Sciatic nerve (tissue), 2 donors: ENCODE results near the gene PTAFR. TPM values are rescaled to one million over a fixed set of nuclear protein-coding genes. Genes with fewer than 3 reads are reported as not detected.

Experiments
- ATAC-seq: fragments of 200-7000 bp; cut with Tn5 transposase; one replicate; pipeline ENCODE4 v1.9.1; 2020; ENCODE audit warnings: mild to moderate bottlenecking, moderate library complexity
- DNase-seq: peaks from one replicate; pipeline ENCODE4 v3.0.0-alpha.2; 2020; ENCODE audit warnings: low spot score
- intact Hi-C: fragments of 100-400 bp; cut with DNase I; formaldehyde crosslinking; loops from one replicate; pipeline ENCODE4 v1.14.2; 2022
- total RNA-seq: library from RNA; stranded (reverse); fragmentation: NEBNext Ultra II Directional; extraction: Animal tissue kit (Norgen Biotek cat#: 25700); gene quantifications from one replicate; pipeline ENCODE4 v1.2.1, GENCODE V29; 2021
- donor health status: DM: no; HTN: no; CAD: no.
- donor health status: DM: no; HTN: no; CAD: no.

The PTAFR gene, protein sequence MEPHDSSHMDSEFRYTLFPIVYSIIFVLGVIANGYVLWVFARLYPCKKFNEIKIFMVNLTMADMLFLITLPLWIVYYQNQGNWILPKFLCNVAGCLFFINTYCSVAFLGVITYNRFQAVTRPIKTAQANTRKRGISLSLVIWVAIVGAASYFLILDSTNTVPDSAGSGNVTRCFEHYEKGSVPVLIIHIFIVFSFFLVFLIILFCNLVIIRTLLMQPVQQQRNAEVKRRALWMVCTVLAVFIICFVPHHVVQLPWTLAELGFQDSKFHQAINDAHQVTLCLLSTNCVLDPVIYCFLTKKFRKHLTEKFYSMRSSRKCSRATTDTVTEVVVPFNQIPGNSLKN
- 7.0 TPM for total RNA-seq

DNA sequence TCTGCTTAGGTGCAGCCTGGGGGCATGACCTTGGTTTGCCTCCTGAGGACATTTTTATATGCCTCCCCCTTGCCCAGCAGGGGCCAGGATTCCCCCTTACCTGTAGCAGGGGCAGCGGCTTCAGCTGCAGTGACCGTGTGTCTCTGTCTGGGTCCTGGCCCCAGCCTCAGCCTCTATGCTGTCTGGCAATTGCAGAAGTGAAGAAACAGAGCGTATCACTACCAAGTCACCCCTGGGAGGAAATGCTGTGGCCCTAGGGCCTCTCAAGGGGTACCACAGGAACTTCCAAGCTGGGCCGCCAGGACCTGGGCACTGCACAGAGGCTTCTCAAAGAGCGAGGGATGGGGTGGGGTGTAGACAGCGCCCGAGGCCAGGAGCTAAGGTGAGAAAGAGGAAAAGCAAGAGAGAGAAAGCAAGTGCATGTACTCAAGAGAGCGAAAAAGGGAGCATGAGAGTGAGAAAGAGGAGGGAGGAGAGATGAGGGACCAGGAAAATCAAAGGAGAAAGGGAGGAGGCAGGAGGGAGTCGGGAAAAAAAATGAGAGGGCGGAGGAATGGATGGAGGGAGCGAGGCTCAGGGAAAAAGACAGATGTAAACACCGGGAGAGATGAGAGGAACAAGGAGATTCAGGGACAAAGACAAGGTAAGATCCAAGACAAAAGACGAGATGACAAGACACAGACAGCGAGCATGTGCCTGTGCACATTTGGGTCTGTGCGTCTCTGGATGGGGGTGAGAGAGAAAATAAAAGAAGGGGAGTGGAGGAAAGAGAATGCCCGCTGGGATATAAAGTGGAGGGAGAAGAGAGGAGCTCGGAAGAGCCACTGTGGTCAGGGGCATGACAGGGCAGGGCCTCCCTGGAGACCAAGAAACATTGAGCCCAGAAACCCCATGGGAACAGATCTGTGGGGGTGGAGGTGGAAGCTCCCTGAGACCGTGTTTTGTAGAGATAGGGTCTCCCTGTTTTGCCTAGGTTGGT, at the start of gene PTAFR:
Gene PTAFR (minus strand): TSS at position 199 of the 979 bp plus-strand sequence. CDS start 25,669 bp downstream, outside the sequence.
- DNase-seq (no peak), ATAC-seq (peak; percentile 56)
- intact Hi-C loops: no loop called here

DNA sequence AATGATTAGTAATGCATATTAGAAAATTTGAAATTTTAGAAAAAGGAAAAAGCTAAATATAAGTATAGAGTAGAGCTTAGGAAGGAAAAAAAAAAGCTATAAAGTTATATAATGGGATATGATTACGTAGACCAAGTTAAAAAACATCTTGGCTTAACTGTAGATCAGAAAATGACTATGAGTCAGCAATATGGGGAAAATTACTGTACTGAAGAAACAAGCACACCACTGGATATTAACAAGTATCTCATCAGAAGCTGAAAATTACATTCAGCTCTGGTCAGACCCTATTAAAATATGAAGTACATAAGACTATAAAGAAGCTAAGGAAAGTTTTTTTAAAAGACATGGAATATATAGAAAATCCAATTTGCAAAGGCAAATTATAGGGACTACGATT, 36.8 kb upstream of the PTAFR start:
- no peak for ATAC-seq
- intact Hi-C loops: no loop called here

DNA sequence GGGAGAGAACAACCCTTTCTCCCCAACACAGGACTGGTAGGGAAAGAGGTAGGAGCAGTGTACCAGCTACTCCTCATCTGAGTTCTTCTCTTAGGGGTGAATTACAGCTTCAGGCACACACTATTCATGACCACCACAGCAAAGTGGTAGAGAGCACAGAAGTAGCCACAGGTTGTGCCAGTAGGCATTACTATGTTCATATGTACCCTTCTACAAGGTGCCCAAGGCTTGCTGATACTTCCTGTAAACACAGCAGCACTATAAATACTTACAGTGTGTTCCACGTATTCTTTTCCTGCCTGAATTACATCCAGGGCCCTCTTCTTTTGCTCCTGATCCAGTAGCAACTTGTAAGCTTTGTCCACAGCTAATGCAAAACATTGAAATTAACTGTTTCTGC, 33.2 kb upstream of the PTAFR start:
- intact Hi-C loops: no loop called here
- ATAC-seq: no peak
- DNase-seq: no peak

More for the DNA sequence above, 36.8 kb upstream of the PTAFR start:
- DNase-seq: no peak

DNA sequence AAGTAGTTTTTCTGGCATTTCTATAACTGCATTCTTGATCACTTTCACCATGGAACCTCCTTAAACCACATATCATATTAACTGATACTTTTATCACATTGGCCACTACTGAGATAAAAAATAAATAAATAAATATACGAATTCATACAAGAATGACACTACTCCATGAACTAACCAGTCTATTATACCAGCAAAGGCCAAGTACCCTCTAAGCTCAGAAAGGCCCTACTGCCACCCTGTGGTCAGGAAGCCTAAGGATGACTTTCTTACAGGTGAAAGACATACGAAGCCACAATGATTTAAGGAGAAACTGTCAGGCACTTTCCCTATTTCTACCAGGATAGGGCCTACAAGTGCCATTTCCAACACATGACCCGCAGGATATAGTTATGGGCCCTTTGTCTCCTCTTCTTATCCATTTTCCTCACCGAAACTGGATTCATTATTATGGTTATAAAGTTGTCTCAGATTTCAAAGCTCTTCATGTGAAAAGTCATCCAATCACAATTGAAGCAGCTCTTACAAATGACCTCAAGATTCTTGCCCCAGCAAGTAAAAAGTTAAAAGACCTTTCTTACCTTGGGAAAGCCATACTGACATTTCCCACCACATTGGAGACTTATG, 32.4 kb upstream of the PTAFR start:
- intact Hi-C loops: no loop called here
- ATAC-seq (peak; percentile 63), DNase-seq (no peak)

DNA sequence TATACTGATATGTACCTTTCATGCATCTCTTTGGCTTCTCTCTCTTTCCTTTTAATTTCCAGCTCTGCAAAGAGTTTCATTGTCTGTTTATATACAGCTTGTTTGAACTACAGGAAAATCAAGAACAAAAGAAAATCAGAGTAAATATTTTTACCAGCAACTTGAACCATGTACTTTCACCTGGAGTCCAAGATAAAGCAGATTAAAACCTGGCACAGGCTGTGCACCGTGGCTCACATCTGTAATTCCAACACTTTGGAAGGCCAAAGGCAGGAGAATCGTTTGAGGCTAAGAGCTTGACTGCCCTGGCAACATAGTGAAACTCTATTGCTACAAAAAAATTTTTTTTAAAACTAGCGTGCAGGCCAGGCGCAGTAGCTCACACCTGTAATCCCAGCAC, 28.8 kb upstream of the PTAFR start:
- intact Hi-C loops: no loop called here
- DNase-seq: no peak
- ATAC-seq: no peak

DNA sequence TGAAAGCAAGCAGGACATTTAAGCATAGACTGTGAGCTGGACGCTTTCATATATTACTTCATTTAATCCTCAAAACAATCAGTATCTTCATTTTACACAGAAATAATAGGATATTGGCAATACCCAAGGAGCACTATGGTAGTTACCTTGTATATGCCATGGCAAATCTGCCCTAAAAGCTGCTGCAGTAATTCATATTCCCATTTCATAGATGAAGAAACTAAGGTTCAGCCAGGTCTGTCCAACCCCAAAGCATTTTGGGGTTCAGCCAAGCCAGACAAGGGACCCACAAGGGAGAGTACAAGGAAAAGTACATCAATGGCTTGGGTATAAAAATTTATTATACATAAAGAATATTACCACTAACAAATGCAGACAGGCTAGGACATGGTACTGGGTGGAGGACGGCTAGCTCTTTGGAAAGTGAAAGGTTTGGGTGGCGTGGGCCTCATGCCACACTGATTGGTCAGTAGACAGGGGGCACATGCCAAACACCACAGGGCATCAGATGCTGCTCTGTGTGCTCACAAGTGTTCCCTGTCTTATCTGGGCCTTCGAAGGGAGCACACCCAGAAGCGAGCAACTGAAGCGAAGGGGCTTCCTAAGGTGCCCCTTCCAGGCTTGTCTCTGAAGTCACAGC, 23.9 kb upstream of the PTAFR start:
- ATAC-seq: no peak
- no peak for DNase-seq
- intact Hi-C loops: no loop called here

DNA sequence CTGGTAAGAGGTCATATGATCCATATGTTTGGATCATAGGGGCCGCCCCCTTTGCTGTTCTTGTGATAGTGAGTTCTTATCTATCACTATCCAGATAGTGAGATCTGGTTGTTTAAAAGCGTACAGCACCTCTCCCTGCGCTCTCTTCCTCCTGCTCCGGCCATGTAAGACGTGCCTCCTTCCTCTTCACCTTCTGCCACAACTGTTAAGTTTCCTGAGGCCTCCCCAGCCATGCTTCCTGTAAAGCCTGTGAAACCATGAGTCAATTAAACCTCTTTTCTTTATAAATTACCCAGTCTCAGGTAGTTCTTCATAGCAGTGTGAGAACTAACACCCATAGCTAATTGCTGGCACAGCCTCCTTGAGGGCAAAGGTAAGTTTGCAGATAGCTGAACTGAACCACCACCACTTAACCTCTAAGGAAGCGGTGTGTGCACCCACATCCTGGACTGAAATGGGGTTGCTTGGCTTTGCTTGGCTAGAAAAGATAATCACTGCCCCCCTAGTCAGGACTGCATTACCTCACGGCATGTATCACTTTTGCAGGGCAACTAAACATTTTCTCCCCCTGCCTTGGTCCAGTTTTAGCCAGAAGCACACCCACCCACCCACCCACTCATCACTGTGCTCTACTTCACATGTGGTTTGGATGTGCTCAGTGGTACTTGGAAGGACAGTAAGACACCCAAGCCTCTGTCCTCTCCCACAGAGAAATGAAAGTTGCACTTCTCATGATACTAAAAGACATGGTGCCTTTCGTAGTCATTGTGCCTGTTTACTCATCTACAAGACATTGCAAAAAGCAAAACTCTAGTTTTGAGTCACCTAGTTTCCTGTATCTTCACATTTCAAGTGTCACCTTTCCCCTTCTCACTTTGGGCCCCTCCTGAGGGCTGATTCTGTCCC, 23.1 kb upstream of the PTAFR start:
- DNase-seq (no peak), ATAC-seq (no peak)
- intact Hi-C loops: no loop called here

DNA sequence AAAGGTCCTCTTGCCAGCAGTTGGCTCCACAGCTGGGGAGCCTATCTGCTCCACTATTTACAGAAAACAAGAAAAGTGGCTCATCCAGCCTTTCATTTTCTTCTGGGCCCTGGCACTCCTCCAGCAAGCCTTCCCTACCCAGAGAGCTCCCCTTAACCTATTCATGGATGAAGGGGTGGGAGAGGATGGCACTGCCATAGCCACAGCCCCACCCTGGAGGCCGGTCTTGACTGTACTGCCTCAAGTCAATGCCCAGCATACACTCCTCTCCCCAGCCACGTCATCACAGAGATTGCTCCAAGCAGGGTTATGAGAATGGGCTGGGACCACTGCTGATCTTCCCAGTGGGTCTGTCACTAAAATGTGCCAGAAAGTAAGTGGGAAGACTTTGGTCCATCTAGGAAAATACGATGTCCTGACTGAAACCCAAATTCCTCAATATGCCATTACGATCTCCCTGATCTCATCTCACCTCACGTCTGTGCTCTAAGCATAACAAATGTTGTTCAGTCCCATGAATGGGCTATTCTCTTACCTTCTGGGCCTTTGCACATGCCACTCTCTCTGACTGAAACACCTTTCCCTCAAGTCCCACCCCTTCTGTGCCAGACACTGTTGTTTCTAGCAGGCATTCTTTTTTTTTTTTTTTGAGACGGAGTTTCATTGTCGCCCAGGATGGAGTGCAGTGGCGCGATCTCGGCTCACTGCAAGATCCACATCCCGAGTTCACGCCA, 21.4 kb upstream of the PTAFR start:
- DNase-seq (no peak), ATAC-seq (no peak)
- intact Hi-C loops: no loop called here

DNA sequence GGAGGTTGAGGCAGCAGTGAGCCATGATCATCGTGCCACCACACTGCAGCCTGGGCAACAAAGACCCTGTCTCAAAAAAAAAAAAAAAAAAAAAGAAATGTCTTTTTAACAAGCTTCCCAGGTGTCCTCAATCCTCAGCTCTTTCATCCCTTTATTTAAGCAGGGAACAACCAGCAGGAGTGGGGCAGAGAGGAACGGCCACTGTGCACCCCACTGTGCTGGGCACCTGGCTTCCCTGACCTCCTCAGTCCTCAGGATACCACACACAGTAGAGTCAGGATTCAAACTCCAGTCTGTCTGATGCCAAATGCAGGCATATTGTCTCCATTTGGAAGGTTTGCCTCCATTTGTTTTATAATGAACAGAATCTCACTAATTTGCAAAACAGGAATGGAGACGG, 19.8 kb upstream of the PTAFR start:
- ATAC-seq (no peak), DNase-seq (no peak)
- intact Hi-C loops: no loop called here

DNA sequence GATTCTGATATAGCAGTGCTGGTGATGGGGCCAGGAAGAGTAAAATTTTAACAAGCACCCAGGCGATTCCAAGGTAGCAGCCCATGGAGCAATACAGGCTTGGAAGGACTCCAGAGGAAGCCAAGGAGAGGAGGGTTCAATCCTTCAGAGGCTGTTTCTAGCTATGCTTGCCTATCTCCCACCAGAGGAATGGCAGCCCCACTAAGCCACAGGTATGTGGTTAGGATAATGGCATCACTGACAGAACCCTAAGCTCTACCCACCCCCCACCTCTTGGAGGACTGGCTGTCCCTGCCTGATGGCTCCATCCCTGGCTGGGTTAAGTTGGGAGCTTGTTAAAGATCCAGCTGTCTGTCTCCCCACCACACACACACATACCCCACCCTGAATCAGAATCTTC, 19.3 kb upstream of the PTAFR start:
- intact Hi-C loops: no loop called here
- ATAC-seq (no peak), DNase-seq (no peak)

DNA sequence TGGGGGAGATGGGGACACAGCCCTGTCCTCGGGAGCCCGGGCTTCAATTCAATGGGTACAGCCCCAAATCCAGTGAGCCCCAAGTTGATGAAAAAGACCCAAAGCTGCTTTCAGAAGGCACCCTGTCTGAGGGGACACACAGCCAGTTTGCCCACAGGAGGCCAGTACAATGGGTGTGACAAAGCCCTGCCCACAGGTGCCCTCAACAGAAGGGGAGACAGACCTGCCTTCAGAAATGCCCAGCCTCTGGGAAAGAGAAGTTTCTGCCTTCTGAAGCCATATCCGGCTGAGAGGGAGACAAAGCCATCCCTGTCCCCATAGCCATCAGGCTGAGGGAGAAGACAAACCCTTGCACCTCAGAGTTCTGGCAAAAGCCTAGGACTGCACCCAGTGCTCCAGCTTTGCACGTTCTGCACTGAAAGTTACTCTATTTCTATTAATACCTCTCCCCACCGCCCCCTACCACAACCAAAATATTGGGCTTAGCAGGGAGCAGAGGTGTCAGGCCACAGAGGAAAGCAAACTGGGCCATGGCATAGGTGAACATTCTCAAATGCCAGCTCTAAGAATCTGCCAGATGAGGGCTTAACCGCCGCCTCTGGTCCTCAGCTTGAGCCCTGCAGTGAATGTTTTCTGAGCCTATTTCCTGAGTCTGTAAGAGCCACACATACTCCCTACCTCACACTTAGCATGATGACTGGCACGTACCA, 18.0 kb upstream of the PTAFR start:
- DNase-seq (no peak), ATAC-seq (no peak)
- intact Hi-C loops: no loop called here

DNA sequence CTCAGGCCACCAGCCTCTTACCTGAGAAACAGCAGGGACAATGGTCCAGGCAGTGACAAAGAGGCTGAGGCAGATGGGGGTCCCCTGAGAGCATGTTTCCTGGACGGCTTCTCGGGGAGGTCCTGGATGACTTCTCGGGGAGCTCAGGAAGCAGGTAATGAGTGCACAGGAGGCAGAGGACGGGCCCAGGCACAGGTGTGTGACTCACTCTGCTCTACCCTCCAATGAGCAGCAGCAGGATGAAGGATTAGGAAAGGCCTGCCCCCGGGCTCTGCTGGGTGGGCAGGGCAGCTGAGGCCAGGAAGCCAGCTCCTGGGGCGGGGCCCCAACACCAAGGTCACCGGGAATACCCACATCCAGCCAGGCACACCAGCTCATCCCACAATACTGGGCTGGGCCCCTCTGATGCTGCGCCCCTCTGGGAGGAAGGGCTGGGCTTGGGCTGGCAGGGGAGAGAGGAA, 17.2 kb upstream of the PTAFR start:
- ATAC-seq (no peak), DNase-seq (no peak)
- intact Hi-C loops: no loop called here

DNA sequence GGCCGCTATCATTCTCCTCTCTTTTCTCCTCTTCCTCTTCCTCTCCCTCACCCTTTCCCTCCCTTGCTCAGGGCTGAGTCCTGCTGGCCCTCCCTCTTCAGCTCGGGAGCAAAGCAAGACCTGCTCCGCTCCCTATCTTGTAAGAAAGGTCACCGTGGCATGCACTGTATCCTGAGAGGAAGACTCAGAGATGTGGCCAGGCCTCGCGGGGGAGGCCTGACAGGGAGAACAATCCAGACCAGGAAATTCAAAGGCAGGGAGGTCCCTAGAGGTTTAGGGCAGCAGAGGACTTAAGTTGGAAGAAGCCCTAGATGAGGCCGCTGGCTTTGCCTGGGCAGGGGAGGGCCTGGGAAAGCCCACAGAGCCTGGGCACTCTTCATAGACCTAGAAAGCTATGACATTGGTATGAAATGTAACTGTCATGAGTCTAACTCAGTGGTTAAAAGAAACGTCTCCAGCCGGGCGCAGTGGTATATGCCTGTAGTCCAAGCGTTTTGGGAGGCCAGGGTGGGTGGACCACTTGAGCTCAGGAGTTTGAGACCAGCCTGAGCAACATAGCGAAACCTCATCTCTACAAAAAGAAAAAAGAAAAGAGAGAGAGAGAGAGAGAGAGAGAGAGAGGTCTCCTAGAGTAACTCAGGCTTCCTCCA, 14.6 kb upstream of the PTAFR start:
- ATAC-seq (no peak), DNase-seq (no peak)
- intact Hi-C loops: no loop called here

DNA sequence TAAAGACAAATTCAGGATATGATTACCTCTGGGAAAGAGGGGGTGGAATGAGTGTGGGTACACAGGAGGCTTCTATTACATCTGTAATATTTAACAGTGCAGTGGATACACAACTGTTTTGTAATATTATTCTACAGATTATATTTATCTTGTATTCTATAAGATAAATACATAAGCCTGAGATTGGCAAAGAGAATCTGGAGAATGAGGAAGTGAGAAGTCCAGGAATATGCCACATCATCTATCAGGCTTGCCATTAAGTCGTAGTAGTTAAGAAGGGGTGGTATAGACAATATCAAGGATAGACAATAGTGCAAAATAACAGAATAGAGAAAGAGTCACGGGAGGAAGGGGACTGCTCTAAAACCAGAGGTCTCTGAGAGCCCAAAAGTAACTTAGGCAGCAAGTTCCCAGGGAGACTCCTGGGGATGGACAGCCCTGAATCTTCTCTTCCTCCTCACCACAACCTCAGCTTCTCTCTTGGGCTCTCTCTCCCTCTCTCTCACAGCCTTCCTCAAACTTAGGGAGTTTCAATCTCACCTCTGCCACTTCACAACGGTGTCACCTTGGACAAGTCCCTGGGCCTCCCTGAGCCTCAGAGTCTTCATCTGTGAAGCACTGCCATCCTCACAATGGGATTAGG, 14.0 kb upstream of the PTAFR start:
- intact Hi-C loops: no loop called here
- ATAC-seq (no peak), DNase-seq (no peak)

DNA sequence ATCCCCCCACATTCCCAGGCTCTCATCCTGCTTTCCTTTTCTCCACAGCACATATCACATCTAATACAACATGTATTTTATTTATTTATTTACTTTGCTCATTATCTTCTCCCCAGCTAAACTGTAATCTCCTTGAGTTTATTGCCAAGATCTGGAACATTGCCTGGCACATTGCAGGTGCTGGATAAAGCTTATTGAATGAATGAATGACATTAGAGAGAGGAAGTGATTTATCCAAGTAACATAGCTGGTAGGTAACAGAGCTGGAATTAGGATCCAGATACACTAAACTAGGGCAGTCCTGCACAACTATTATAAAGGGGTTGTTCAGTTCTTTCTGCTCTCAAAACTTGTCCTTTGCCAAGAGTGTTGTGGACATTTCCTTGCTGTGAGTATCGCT, 8.6 kb upstream of the PTAFR start:
- intact Hi-C loops: no loop called here
- ATAC-seq (no peak), DNase-seq (no peak)
